ENCODE data around the gene KLHL3.

DNA sequence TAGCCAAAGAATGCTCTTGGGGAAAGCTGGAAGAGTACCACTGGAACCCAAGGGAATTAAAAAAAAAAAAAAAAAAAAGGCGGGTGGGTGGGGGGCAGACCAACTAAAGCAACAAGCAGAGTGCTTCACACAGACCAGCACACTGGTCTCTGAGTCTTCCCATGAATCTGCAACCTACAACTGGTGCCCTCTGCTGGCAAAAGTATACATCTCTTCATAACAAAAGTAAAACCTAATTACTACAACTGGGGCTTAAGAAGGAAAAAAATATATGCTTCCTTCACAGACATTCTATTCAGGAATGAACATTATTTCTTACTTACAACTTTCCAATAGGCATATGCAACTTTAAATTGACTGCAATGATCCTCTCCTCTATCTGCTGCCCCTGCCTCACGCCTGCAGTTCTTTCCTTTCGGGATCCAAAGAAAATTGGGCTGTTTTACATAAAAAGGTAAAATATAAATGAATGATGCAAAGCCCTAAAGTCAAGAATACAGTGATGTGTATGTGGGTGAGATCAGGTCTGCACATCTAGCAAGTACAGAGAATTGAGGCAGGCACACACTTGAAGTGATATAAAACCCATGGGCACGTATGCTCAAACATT lies 7.2 kb upstream of the KLHL3 start:
- TF ChIP-seq, protein P1, sequence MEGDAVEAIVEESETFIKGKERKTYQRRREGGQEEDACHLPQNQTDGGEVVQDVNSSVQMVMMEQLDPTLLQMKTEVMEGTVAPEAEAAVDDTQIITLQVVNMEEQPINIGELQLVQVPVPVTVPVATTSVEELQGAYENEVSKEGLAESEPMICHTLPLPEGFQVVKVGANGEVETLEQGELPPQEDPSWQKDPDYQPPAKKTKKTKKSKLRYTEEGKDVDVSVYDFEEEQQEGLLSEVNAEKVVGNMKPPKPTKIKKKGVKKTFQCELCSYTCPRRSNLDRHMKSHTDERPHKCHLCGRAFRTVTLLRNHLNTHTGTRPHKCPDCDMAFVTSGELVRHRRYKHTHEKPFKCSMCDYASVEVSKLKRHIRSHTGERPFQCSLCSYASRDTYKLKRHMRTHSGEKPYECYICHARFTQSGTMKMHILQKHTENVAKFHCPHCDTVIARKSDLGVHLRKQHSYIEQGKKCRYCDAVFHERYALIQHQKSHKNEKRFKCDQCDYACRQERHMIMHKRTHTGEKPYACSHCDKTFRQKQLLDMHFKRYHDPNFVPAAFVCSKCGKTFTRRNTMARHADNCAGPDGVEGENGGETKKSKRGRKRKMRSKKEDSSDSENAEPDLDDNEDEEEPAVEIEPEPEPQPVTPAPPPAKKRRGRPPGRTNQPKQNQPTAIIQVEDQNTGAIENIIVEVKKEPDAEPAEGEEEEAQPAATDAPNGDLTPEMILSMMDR (conservative IDR thresholded peaks at IDR 0.05; ENCODE audit: low read depth in 2 of 2), result peak; percentile 76 to 77
- no peak for TF ChIP-seq CREB1 (CRISPR knock-in tag; IDR thresholded peaks at IDR 0.05; ENCODE audit: low read depth)

Data from GM23338 (cell line).